PC-3 (cell line): ENCODE results near the gene AFF3. TPM values are rescaled to one million over a fixed set of nuclear protein-coding genes. Genes with fewer than 3 reads are reported as not detected.

Experiments used
- ATAC-seq: fragments of 200-7000 bp; cut with Tn5 transposase; 2 replicates; pipeline ENCODE4 v1.9.1; 2020; ENCODE audit warnings: mild to moderate bottlenecking, moderate library complexity
- BruUV-seq: library from RNA; stranded (reverse); fragments of 400-500 nt; replicated peaks from 2 replicates; lab custom pipeline; 2021; lab: Mats Ljungman, UMichigan
- CTCF ChIA-PET: fragments of 300-600 bp; sonication (Branson Sonifier 250); formaldehyde crosslinking; loops from one replicate; lab custom pipeline; 2022; ENCODE audit warnings: antibody characterized with exemption; lab: Charles Lee
- POLR2A ChIA-PET: fragments of 300-600 bp; sonication (Branson Sonifier 250); formaldehyde crosslinking; loops from one replicate; lab custom pipeline; 2022; ENCODE audit warnings: antibody characterized with exemption; ENCODE audit not compliant: unreplicated experiment; lab: Charles Lee
- DNase-seq: peaks from one replicate; pipeline ENCODE4 v3.0.0-alpha.2; 2015
- H2AFZ ChIP-seq: fragments of 300-600 bp; sonication (generic); 2 replicates; pipeline ENCODE4 v1.6.0; 2016; ENCODE audit warnings: antibody characterized with exemption, low read length
- H3F3A ChIP-seq: fragments of 300-600 bp; sonication (generic); one replicate; pipeline ENCODE4 v1.6.0; 2017; ENCODE audit warnings: antibody characterized with exemption, low read length, control low read depth, mild to moderate bottlenecking; ENCODE audit not compliant: unreplicated experiment
- H3K27ac ChIP-seq: fragments of 300-600 bp; sonication (generic); 2 replicates; pipeline ENCODE4 v1.5.1; 2016; ENCODE audit warnings: mild to moderate bottlenecking, low read length
- H3K27me3 ChIP-seq: fragments of 300-600 bp; sonication (generic); 2 replicates; pipeline ENCODE4 v1.6.1; 2016; ENCODE audit warnings: low read length, mixed read lengths
- H3K36me3 ChIP-seq: fragments of 300-600 bp; sonication (generic); 2 replicates; pipeline ENCODE4 v1.6.1; 2016; ENCODE audit warnings: low read depth, mixed run types, low read length, mixed read lengths
- H3K4me1 ChIP-seq: fragments of 300-600 bp; sonication (generic); 2 replicates; pipeline ENCODE4 v1.5.1; 2016; ENCODE audit warnings: low read length; ENCODE audit not compliant: insufficient read depth
- H3K4me2 ChIP-seq: fragments of 300-600 bp; sonication (generic); 2 replicates; pipeline ENCODE4 v1.6.0; 2016; ENCODE audit warnings: low read length
- H3K4me3 ChIP-seq: fragments of 300-600 bp; sonication (generic); 2 replicates; pipeline ENCODE4 v1.5.1; 2016; ENCODE audit warnings: mild to moderate bottlenecking, low read length, mixed read lengths
- H3K79me2 ChIP-seq: fragments of 300-600 bp; sonication (generic); 2 replicates; pipeline ENCODE4 v1.6.1; 2017; ENCODE audit warnings: low read length, mixed read lengths
- H3K9ac ChIP-seq: fragments of 300-600 bp; sonication (generic); 2 replicates; pipeline ENCODE4 v1.6.0; 2016; ENCODE audit warnings: mild to moderate bottlenecking, low read length
- H3K9me2 ChIP-seq: fragments of 300-600 bp; sonication (generic); replicated peaks from 2 replicates; pipeline ENCODE4 v1.6.1; 2016; ENCODE audit warnings: mixed run types, low read length, mixed read lengths
- H3K9me3 ChIP-seq: fragments of 300-600 bp; sonication (generic); 2 replicates; pipeline ENCODE4 v1.6.1; 2016; ENCODE audit warnings: low read length, mixed read lengths
- H4K20me1 ChIP-seq: fragments of 300-600 bp; sonication (generic); 2 replicates; pipeline ENCODE4 v1.6.1; 2016; ENCODE audit warnings: low read length, mixed read lengths
- CTCF ChIP-seq: fragments of 300-600 bp; sonication (generic); conservative IDR thresholded peaks from 2 replicates; pipeline ENCODE4 v1.5.1; 2017; ENCODE audit warnings: antibody characterized with exemption, low read depth, mild to moderate bottlenecking, low read length
- EZH2 ChIP-seq: fragments of 300-600 bp; sonication (generic); IDR thresholded peaks from one replicate; pipeline ENCODE4 v1.6.1; 2017; ENCODE audit warnings: antibody characterized with exemption, mild to moderate bottlenecking, low read length; ENCODE audit not compliant: unreplicated experiment
- EZH2phosphoT487 ChIP-seq: fragments of 300-600 bp; sonication (generic); IDR thresholded peaks from 2 replicates; pipeline ENCODE4 v1.6.1; 2018; ENCODE audit warnings: mild to moderate bottlenecking, antibody characterized with exemption, low read length, borderline replicate concordance
- intact Hi-C: fragments of 100-400 bp; cut with micrococcal nuclease; formaldehyde crosslinking; loops from 2 replicates; pipeline ENCODE4 v1.9.0; 2023
- total RNA-seq: library from RNA; depleted of rRNA; stranded (reverse); fragments of >200 nt; gene quantifications from 2 replicates; pipeline ENCODE4 v1.2.3, GENCODE V29; 2014

The AFF3 gene
- total RNA-seq, 1 experiment from 2014 or later = 0.04 TPM

- Histone ChIP-seq H3K27me3 (no peaks in the 10 kb centered on the region), H3K9me2 (no peaks in the 10 kb centered on the region), H3F3A (no peaks in the 10 kb centered on the region), H3K36me3 (no peaks in the 10 kb centered on the region), H3K9ac (no peak overlapping the region), H3K4me3 (no peak overlapping the region), H2AFZ (no peak overlapping the region), H3K4me2 (no peak overlapping the region), H3K9me3 (no peaks in the 10 kb centered on the region), H3K27ac (no peak overlapping the region), H4K20me1 (no peaks in the 10 kb centered on the region), H3K4me1 (peaks cover 5% of the 10 kb centered on the region), H3K79me2 (no peaks in the 10 kb centered on the region)
- intact Hi-C loops = no loop called here
- POLR2A ChIA-PET = no interaction called here
- CTCF ChIA-PET = no interaction called here
- no TSS peak for BruUV-seq
- DNase-seq (no peak), ATAC-seq (no peak)
- TF ChIP-seq EZH2 = no peak
- no peak for TF ChIP-seq EZH2phosphoT487
- no peak for TF ChIP-seq CTCF
Observed at GRCh38 chr2:99852376-99852934, 289.9 kb downstream of the AFF3 start.

- Histone ChIP-seq H3K9me2 (no peaks in the 10 kb centered on the region), H3K4me2 (no peak overlapping the region), H3K79me2 (no peaks in the 10 kb centered on the region), H3K4me3 (no peak overlapping the region), H4K20me1 (no peaks in the 10 kb centered on the region), H3K9me3 (no peaks in the 10 kb centered on the region), H3K4me1 (peaks cover 5% of the 10 kb centered on the region), H3K27me3 (no peaks in the 10 kb centered on the region), H2AFZ (no peak overlapping the region), H3F3A (no peaks in the 10 kb centered on the region), H3K9ac (no peak overlapping the region), H3K27ac (no peak overlapping the region), H3K36me3 (no peaks in the 10 kb centered on the region)
- TF ChIP-seq EZH2 = no peak
- TF ChIP-seq CTCF = no peak
- TF ChIP-seq EZH2phosphoT487 = no peak
- ChIA-PET POLR2A (no interaction called here), CTCF (no interaction called here)
- no peak for ATAC-seq
- BruUV-seq = no TSS peak
- intact Hi-C loops = no loop called here
- no peak for DNase-seq
Observed at GRCh38 chr2:99851811-99852210, 290.6 kb downstream of the AFF3 start.

GRCh38 chr2:99851089-99851488 lies 291.3 kb downstream of the AFF3 start:
- no peak for ATAC-seq
- Histone ChIP-seq H3K27ac (no peak overlapping the region), H2AFZ (no peak overlapping the region), H3K9ac (no peak overlapping the region), H3F3A (no peaks in the 10 kb centered on the region), H3K9me2 (no peaks in the 10 kb centered on the region), H4K20me1 (no peaks in the 10 kb centered on the region), H3K4me1 (peaks cover 5% of the 10 kb centered on the region), H3K4me2 (no peak overlapping the region), H3K36me3 (no peaks in the 10 kb centered on the region), H3K4me3 (no peak overlapping the region), H3K79me2 (no peaks in the 10 kb centered on the region), H3K9me3 (no peaks in the 10 kb centered on the region), H3K27me3 (no peaks in the 10 kb centered on the region)
- DNase-seq = no peak
- CTCF ChIA-PET = no interaction called here
- POLR2A ChIA-PET = no interaction called here
- intact Hi-C loops = no loop called here
- BruUV-seq = no TSS peak
- TF ChIP-seq EZH2 (no peak), EZH2phosphoT487 (no peak), CTCF (no peak)
